ENCODE measurements around the gene LARGE1.

DNA sequence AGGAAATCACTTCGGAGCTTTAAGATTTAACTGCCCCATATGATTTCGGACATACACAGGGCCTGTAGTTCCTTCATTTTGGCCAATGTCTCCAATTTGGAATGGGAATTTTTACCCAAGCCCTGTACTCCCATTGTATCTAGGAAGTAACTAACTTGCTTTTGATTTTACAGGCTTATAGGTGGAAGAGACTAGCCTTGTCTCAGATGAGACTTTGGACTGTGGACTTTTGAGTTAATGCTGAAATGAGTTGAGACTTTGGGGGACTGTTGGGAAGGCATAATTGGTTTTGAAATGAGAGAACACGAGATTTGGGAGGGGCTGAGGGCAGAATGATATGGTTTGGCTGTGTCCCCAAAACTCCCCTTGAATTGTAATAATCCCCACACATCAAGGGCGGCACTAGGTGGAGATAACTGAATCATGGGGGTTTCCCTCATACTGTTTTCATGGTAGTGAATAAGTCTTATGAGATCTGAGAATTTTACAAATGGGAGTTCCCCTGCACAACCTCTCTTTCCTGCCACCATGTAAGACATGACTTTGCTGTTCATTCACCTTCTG lies 130.5 kb downstream of the LARGE1 start:
- TF ChIP-seq CTCF (IDR thresholded peaks at IDR 0.05; ENCODE audit: low read depth, low read length) (no peak), POLR2A (IDR thresholded peaks at IDR 0.05; ENCODE audit: extremely low read depth, insufficient read length) (no peak), MYC (IDR thresholded peaks at IDR 0.05; ENCODE audit: low read depth, low read length) (no peak)
- TF ChIP-seq, protein P1, sequence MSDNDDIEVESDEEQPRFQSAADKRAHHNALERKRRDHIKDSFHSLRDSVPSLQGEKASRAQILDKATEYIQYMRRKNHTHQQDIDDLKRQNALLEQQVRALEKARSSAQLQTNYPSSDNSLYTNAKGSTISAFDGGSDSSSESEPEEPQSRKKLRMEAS (IDR thresholded peaks at IDR 0.05; ENCODE audit: low read depth, low read length): no peak

All from NB4 (cell line).